Measurements from ENCODE around the gene CLCN2.
"Not testable (repeated sequence)": the region's sequence is repeated elsewhere in the genome, so short reads cannot be mapped to it uniquely, and the experiment has no call there.

CLCN2 gene

DNA sequence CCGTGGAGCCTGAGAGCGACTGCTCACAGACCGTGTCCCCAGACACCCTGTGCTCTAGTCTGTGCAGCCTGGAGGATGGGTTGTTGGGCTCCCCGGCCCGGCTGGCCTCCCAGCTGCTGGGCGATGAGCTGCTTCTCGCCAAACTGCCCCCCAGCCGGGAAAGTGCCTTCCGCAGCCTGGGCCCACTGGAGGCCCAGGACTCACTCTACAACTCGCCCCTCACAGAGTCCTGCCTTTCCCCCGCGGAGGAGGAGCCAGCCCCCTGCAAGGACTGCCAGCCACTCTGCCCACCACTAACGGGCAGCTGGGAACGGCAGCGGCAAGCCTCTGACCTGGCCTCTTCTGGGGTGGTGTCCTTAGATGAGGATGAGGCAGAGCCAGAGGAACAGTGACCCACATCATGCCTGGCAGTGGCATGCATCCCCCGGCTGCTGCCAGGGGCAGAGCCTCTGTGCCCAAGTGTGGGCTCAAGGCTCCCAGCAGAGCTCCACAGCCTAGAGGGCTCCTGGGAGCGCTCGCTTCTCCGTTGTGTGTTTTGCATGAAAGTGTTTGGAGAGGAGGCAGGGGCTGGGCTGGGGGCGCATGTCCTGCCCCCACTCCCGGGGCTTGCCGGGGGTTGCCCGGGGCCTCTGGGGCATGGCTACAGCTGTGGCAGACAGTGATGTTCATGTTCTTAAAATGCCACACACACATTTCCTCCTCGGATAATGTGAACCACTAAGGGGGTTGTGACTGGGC, 16.7 kb downstream of the CLCN2 start (continued):
- TF ChIP-seq ZNF565 (CRISPR knock-in tag; conservative IDR thresholded peaks at IDR 0.05; ENCODE audit: low read depth): no peak
- TF ChIP-seq, protein P1, sequence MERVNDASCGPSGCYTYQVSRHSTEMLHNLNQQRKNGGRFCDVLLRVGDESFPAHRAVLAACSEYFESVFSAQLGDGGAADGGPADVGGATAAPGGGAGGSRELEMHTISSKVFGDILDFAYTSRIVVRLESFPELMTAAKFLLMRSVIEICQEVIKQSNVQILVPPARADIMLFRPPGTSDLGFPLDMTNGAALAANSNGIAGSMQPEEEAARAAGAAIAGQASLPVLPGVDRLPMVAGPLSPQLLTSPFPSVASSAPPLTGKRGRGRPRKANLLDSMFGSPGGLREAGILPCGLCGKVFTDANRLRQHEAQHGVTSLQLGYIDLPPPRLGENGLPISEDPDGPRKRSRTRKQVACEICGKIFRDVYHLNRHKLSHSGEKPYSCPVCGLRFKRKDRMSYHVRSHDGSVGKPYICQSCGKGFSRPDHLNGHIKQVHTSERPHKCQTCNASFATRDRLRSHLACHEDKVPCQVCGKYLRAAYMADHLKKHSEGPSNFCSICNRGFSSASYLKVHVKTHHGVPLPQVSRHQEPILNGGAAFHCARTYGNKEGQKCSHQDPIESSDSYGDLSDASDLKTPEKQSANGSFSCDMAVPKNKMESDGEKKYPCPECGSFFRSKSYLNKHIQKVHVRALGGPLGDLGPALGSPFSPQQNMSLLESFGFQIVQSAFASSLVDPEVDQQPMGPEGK (CRISPR knock-in tag; IDR thresholded peaks at IDR 0.05; ENCODE audit: borderline replicate concordance): no peak
- no peak for TF ChIP-seq BACH2 (CRISPR knock-in tag; IDR thresholded peaks at IDR 0.05; ENCODE audit: borderline replicate concordance)
- no peak for TF ChIP-seq TCF4 (CRISPR knock-in tag; IDR thresholded peaks at IDR 0.05; ENCODE audit: borderline replicate concordance)

DNA sequence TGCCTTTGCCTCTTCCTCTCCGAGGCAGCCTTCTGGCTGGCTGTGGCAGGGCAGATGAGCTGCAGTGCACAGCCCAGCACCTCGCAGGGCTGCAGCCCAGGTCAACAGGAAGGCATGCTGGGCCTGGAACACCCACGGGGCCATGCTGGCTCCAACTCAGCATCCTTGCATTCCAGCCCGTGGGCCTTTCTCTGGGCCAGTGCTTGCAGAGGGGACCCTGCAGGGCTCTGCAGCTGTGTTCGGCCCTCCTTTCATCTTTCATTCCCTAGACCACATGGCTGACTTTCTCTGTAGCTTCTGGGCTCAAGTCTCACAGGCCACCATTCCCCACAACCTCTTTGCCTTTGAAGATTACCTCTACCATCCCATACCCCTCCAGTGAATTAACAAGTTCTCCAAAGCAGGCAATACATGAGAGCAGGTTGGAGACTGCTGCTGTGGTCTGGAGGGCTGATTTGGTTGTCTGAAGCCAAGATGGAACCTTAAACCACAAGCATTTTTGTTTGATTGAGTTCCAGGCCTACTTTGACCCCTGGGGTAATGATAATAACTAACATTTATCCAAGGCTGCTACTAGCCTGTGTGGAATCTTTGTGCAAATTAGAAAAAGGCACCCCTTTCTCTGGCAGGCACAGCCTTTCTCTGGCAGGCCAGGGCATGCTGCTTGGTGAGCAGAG, 18.1 kb downstream of the CLCN2 start:
- no peak for ATAC-seq
- TF ChIP-seq, protein P2, sequence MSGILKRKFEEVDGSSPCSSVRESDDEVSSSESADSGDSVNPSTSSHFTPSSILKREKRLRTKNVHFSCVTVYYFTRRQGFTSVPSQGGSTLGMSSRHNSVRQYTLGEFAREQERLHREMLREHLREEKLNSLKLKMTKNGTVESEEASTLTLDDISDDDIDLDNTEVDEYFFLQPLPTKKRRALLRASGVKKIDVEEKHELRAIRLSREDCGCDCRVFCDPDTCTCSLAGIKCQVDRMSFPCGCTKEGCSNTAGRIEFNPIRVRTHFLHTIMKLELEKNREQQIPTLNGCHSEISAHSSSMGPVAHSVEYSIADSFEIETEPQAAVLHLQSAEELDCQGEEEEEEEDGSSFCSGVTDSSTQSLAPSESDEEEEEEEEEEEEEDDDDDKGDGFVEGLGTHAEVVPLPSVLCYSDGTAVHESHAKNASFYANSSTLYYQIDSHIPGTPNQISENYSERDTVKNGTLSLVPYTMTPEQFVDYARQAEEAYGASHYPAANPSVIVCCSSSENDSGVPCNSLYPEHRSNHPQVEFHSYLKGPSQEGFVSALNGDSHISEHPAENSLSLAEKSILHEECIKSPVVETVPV (CRISPR knock-in tag; IDR thresholded peaks at IDR 0.05): no peak
- TF ChIP-seq ZC3H10 (CRISPR knock-in tag; IDR thresholded peaks at IDR 0.05) (no peak), TCF4 (CRISPR knock-in tag; IDR thresholded peaks at IDR 0.05; ENCODE audit: borderline replicate concordance) (no peak), CSDC2 (CRISPR knock-in tag; IDR thresholded peaks at IDR 0.05) (no peak)
- TF ChIP-seq, protein P1 (CRISPR knock-in tag; IDR thresholded peaks at IDR 0.05; ENCODE audit: borderline replicate concordance): no peak

DNA sequence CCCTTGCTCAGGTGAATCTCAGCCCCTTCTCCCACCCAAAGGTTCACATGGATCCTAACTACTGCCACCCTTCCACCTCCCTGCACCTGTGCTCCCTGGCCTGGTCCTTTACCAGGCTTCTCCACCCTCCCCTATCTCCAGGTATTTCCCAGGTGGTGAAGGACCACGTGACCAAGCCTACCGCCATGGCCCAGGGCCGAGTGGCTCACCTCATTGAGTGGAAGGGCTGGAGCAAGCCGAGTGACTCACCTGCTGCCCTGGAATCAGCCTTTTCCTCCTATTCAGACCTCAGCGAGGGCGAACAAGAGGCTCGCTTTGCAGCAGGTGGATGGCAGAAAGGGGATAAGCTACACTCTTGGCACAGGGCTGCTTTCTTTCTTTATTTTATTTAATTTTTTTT, 19.5 kb downstream of the CLCN2 start:
- ATAC-seq: no peak
- TF ChIP-seq BACH2 (CRISPR knock-in tag; IDR thresholded peaks at IDR 0.05; ENCODE audit: borderline replicate concordance) (no peak), TCF4 (CRISPR knock-in tag; IDR thresholded peaks at IDR 0.05; ENCODE audit: borderline replicate concordance) (no peak), ISL1 (CRISPR knock-in tag; IDR thresholded peaks at IDR 0.05) (no peak), GLIS3 (CRISPR knock-in tag; IDR thresholded peaks at IDR 0.05) (no peak), RARB (CRISPR knock-in tag; IDR thresholded peaks at IDR 0.05) (no peak)

DNA sequence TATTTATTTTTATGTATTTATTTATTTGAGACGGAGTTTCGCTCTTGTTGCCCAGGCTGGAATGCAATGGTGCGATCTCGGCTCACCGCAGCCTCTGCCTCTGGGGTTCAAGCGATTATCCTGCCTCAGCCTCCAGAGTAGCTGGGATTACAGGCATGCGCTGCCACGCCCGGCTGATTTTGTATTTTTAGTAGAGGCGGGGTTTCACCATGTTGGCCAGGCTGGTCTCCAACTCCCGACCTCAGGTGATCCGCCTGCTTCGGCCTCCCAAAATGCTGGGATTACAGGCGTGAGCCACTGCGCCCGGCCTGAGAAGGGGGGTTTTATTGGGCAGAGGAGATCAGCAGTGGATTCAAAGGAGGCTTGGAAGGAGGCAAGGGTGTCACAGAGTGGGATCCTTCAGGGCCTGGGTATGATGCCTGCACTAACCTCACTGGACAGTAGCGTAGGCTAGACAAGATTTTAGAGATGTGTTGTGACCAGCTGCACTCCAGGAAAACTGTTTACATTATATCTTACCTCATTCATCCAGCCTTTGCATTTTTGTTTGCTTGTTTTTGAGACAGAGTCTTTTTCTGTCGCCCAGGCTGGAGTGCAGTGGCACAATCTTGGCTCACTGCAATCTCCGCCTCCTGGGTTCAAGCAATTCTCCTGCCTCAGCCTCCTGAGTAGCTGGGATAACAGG, 21.8 kb downstream of the CLCN2 start:
- ATAC-seq: not testable (repeated sequence)

DNA sequence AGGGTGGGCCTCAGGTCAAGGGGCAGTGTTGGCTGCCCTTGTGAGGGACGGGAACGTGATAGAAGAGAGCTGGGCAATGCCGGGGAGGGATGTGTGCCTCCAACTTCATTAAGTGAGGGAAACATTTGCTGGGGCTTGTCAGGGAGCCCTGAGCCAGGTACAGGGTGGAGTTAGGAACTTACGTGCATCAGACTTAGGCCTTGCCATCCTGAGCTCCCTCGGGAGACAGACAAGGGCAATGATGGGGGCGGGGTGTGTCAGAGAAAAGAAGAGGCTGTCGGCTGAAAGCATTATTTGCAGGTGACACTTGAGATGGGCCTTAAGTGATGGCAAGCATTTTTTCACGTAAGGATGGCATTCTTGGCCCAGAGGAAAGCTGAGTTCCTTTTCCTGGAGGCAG, 22.4 kb downstream of the CLCN2 start:
- TF ChIP-seq ZFP3 (CRISPR knock-in tag; IDR thresholded peaks at IDR 0.05) (no peak), ISL1 (CRISPR knock-in tag; IDR thresholded peaks at IDR 0.05) (no peak), ESRRG (CRISPR knock-in tag; IDR thresholded peaks at IDR 0.05) (no peak), ZFP30 (CRISPR knock-in tag; IDR thresholded peaks at IDR 0.05) (no peak), ZNF8 (CRISPR knock-in tag; IDR thresholded peaks at IDR 0.05) (no peak), RARB (CRISPR knock-in tag; IDR thresholded peaks at IDR 0.05) (no peak), ZNF70 (CRISPR knock-in tag; IDR thresholded peaks at IDR 0.05) (no peak), TCF4 (CRISPR knock-in tag; IDR thresholded peaks at IDR 0.05; ENCODE audit: borderline replicate concordance) (no peak), CSDC2 (CRISPR knock-in tag; IDR thresholded peaks at IDR 0.05) (no peak)
- TF ChIP-seq, protein P1 (CRISPR knock-in tag; IDR thresholded peaks at IDR 0.05; ENCODE audit: borderline replicate concordance): no peak
- TF ChIP-seq, protein P3, sequence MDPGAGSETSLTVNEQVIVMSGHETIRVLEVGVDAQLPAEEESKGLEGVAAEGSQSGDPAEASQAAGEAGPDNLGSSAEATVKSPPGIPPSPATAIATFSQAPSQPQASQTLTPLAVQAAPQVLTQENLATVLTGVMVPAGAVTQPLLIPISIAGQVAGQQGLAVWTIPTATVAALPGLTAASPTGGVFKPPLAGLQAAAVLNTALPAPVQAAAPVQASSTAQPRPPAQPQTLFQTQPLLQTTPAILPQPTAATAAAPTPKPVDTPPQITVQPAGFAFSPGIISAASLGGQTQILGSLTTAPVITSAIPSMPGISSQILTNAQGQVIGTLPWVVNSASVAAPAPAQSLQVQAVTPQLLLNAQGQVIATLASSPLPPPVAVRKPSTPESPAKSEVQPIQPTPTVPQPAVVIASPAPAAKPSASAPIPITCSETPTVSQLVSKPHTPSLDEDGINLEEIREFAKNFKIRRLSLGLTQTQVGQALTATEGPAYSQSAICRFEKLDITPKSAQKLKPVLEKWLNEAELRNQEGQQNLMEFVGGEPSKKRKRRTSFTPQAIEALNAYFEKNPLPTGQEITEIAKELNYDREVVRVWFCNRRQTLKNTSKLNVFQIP (CRISPR knock-in tag; IDR thresholded peaks at IDR 0.05; ENCODE audit: borderline replicate concordance, low read depth): no peak
- TF ChIP-seq, protein P2 (CRISPR knock-in tag; IDR thresholded peaks at IDR 0.05): no peak
- no peak for ATAC-seq
